Astrocyte (in vitro differentiated cells and primary cell): Measurements from ENCODE around the gene PDSS2. TPM values are rescaled to one million over a fixed set of nuclear protein-coding genes. Genes with fewer than 3 reads are reported as not detected.
"Not testable (repeated sequence)": the region's sequence is repeated elsewhere in the genome, so short reads cannot be mapped to it uniquely, and the experiment has no call there.

Experiments
- DNase-seq: peaks from one replicate; pipeline ENCODE4 v3.0.0-alpha.2; 2010; ENCODE audit warnings: low read depth
- FAIRE-seq: peaks from 2 replicates; lab custom pipeline; 2011; peaks lifted over from hg19 to GRCh38; lab: Jason Lieb, UNC
- H2AFZ ChIP-seq: 2 replicates; pipeline ENCODE4 v1.6.0; 2012; ENCODE audit warnings: low read depth, low read length, inconsistent platforms
- H3K27ac ChIP-seq: 2 replicates; pipeline ENCODE4 v1.5.1; 2011; ENCODE audit warnings: low read depth, low read length, inconsistent platforms
- H3K27me3 ChIP-seq: 2 replicates; pipeline ENCODE4 v1.6.0; 2011; ENCODE audit warnings: low read length, inconsistent platforms; ENCODE audit not compliant: insufficient read depth
- H3K36me3 ChIP-seq: 2 replicates; pipeline ENCODE4 v1.5.1; 2011; ENCODE audit warnings: low read length, inconsistent platforms; ENCODE audit not compliant: insufficient read depth
- H3K4me1 ChIP-seq: 2 replicates; pipeline ENCODE4 v1.5.1; 2011; ENCODE audit warnings: low read length, inconsistent platforms; ENCODE audit not compliant: insufficient read depth
- H3K4me2 ChIP-seq: 2 replicates; pipeline ENCODE4 v1.6.0; 2012; ENCODE audit warnings: low read length, inconsistent platforms
- H3K4me3 ChIP-seq: 2 replicates; pipeline ENCODE4 v1.5.1; 2011; ENCODE audit warnings: low read depth, mild to moderate bottlenecking, low read length, inconsistent platforms; ENCODE audit not compliant: insufficient read depth
- H3K79me2 ChIP-seq: 2 replicates; pipeline ENCODE4 v1.6.0; 2012; ENCODE audit warnings: mild to moderate bottlenecking, low read length, inconsistent platforms; ENCODE audit not compliant: insufficient read depth
- H3K9ac ChIP-seq: 2 replicates; pipeline ENCODE4 v1.6.0; 2012; ENCODE audit warnings: mild to moderate bottlenecking, low read length, inconsistent platforms
- H3K9me3 ChIP-seq: 2 replicates; pipeline ENCODE4 v1.5.1; 2012; ENCODE audit warnings: low read depth, mild to moderate bottlenecking, low read length, inconsistent platforms; ENCODE audit not compliant: insufficient read depth
- H4K20me1 ChIP-seq: 2 replicates; pipeline ENCODE4 v1.6.0; 2012; ENCODE audit warnings: low read length, inconsistent platforms; ENCODE audit not compliant: insufficient read depth
- H3K27ac Mint-ChIP-seq: one replicate; pipeline ENCODE4 v1.8.0; 2021; ENCODE audit warnings: mild to moderate bottlenecking, mixed read lengths; ENCODE audit not compliant: unreplicated experiment
- H3K27me3 Mint-ChIP-seq: one replicate; pipeline ENCODE4 v1.8.0; 2021; ENCODE audit warnings: low read depth, mixed read lengths; ENCODE audit not compliant: unreplicated experiment
- H3K36me3 Mint-ChIP-seq: one replicate; pipeline ENCODE4 v1.8.0; 2021; ENCODE audit warnings: low read depth, mixed read lengths; ENCODE audit not compliant: unreplicated experiment
- H3K4me1 Mint-ChIP-seq: one replicate; pipeline ENCODE4 v1.8.0; 2021; ENCODE audit warnings: low read depth, mixed read lengths; ENCODE audit not compliant: unreplicated experiment
- H3K4me3 Mint-ChIP-seq: one replicate; pipeline ENCODE4 v1.8.0; 2021; ENCODE audit warnings: mild to moderate bottlenecking, moderate library complexity, mixed read lengths; ENCODE audit not compliant: unreplicated experiment
- H3K9me3 Mint-ChIP-seq: one replicate; pipeline ENCODE4 v1.8.0; 2021; ENCODE audit warnings: mild to moderate bottlenecking, mixed read lengths; ENCODE audit not compliant: unreplicated experiment
- CTCF ChIP-seq: IDR thresholded peaks from 2 replicates; pipeline ENCODE4 v1.5.1; 2011; ENCODE audit warnings: low read depth, mild to moderate bottlenecking, inconsistent platforms, low read length, moderate library complexity; ENCODE audit not compliant: insufficient read depth
- EZH2 ChIP-seq: IDR thresholded peaks from 2 replicates; pipeline ENCODE4 v1.6.1; 2012; ENCODE audit warnings: mild to moderate bottlenecking, low read length, inconsistent platforms; ENCODE audit not compliant: insufficient read depth
- total RNA-seq: library from RNA; stranded (reverse); gene quantifications from 2 replicates; pipeline ENCODE4 v1.2.1, GENCODE V29; 2021

PDSS2 gene
- total RNA-seq, 1 donor from 2014 or later, result 7.7 TPM

GRCh38 chr6:107313776-107314175 lies 145.6 kb downstream of the PDSS2 start:
- no peak for TF ChIP-seq EZH2
- no peak for TF ChIP-seq CTCF
- no peak for FAIRE-seq
- no peaks in the 10 kb centered on the region for H3K9me3 Mint-ChIP-seq
- no peaks in the 10 kb centered on the region for H4K20me1 ChIP-seq
- no peaks in the 10 kb centered on the region for H3K4me1 ChIP-seq
- H3K79me2 ChIP-seq, result no peaks in the 10 kb centered on the region
- H3K27ac Mint-ChIP-seq, result no peak overlapping the region
- no peaks in the 10 kb centered on the region for H3K36me3 ChIP-seq
- H3K4me3 ChIP-seq, result no peak overlapping the region
- H3K36me3 Mint-ChIP-seq, result no peaks in the 10 kb centered on the region
- H3K9me3 ChIP-seq, result no peaks in the 10 kb centered on the region
- H3K9ac ChIP-seq, result no peak overlapping the region
- H3K27me3 ChIP-seq, result no peaks in the 10 kb centered on the region
- H3K4me2 ChIP-seq, result no peak overlapping the region
- DNase-seq, result no peak
- no peaks in the 10 kb centered on the region for H3K4me1 Mint-ChIP-seq
- H2AFZ ChIP-seq, result no peak overlapping the region
- no peak overlapping the region for H3K4me3 Mint-ChIP-seq
- no peaks in the 10 kb centered on the region for H3K27me3 Mint-ChIP-seq
- no peak overlapping the region for H3K27ac ChIP-seq

- no peaks in the 10 kb centered on the region for H3K27me3 Mint-ChIP-seq
- no peak overlapping the region for H2AFZ ChIP-seq
- H3K79me2 ChIP-seq, result no peaks in the 10 kb centered on the region
- H3K36me3 Mint-ChIP-seq, result no peaks in the 10 kb centered on the region
- DNase-seq (no peak), FAIRE-seq (no peak)
- no peaks in the 10 kb centered on the region for H3K9me3 Mint-ChIP-seq
- H3K27me3 ChIP-seq, result no peaks in the 10 kb centered on the region
- H3K4me3 Mint-ChIP-seq, result no peak overlapping the region
- H4K20me1 ChIP-seq, result no peaks in the 10 kb centered on the region
- H3K4me1 ChIP-seq, result no peaks in the 10 kb centered on the region
- H3K36me3 ChIP-seq, result no peaks in the 10 kb centered on the region
- TF ChIP-seq EZH2, result no peak
- no peak overlapping the region for H3K4me3 ChIP-seq
- no peaks in the 10 kb centered on the region for H3K9me3 ChIP-seq
- H3K27ac ChIP-seq, result no peak overlapping the region
- no peak overlapping the region for H3K9ac ChIP-seq
- H3K27ac Mint-ChIP-seq, result no peak overlapping the region
- peaks cover 2% of the 10 kb centered on the region for H3K4me1 Mint-ChIP-seq
- H3K4me2 ChIP-seq, result no peak overlapping the region
These were observed 149.0 kb downstream of the PDSS2 start for GRCh38 chr6:107310362-107310761.

GRCh38 chr6:107308677-107309076 lies 150.7 kb downstream of the PDSS2 start:
- Mint-ChIP-seq H3K27ac (no peak overlapping the region), H3K4me3 (no peak overlapping the region), H3K4me1 (peaks cover 10% of the 10 kb centered on the region), H3K36me3 (no peaks in the 10 kb centered on the region), H3K27me3 (no peaks in the 10 kb centered on the region), H3K9me3 (no peaks in the 10 kb centered on the region)
- no peaks in the 10 kb centered on the region for H3K27me3 ChIP-seq
- H3K27ac ChIP-seq, result no peak overlapping the region
- H3K9me3 ChIP-seq, result no peaks in the 10 kb centered on the region
- H3K9ac ChIP-seq, result no peak overlapping the region
- H3K36me3 ChIP-seq, result no peaks in the 10 kb centered on the region
- H3K79me2 ChIP-seq, result no peaks in the 10 kb centered on the region
- H2AFZ ChIP-seq, result no peak overlapping the region
- TF ChIP-seq CTCF (no peak), EZH2 (no peak)
- DNase-seq (no peak), FAIRE-seq (no peak)
- no peaks in the 10 kb centered on the region for H4K20me1 ChIP-seq
- no peak overlapping the region for H3K4me3 ChIP-seq
- no peak overlapping the region for H3K4me2 ChIP-seq
- no peaks in the 10 kb centered on the region for H3K4me1 ChIP-seq

GRCh38 chr6:107305994-107306393 lies 153.4 kb downstream of the PDSS2 start:
- not testable (repeated sequence) for H4K20me1 ChIP-seq, H3K27ac Mint-ChIP-seq, FAIRE-seq, H3K9me3 ChIP-seq, H3K79me2 ChIP-seq, H3K4me3 ChIP-seq, H3K27me3 ChIP-seq, H3K27me3 Mint-ChIP-seq, H3K9me3 Mint-ChIP-seq, H3K4me3 Mint-ChIP-seq, H3K4me1 Mint-ChIP-seq, H3K27ac ChIP-seq, DNase-seq, H3K4me2 ChIP-seq, H3K36me3 ChIP-seq, H3K9ac ChIP-seq, H3K4me1 ChIP-seq, H3K36me3 Mint-ChIP-seq, H2AFZ ChIP-seq
